ENCODE measurements around the gene GUCY1A2. TPM values are rescaled to one million over a fixed set of nuclear protein-coding genes. Genes with fewer than 3 reads are reported as not detected.

The GUCY1A2 gene
- total RNA-seq, 1 experiment from 2014 or later: 0.55 TPM

GRCh38 chr11:106974831-106975230 lies 43.4 kb downstream of the GUCY1A2 start:
- Mint-ChIP-seq H3K27ac (no peak overlapping the region), H3K4me1 (peaks cover 3 to 5% of the 10 kb centered on the region in 2 experiments), H3K4me3 (no peak overlapping the region), H3K9me3 (no peaks in the 10 kb centered on the region), H3K27me3 (ENCODE audit: low read depth) (no peaks in the 10 kb centered on the region), H3K36me3 (ENCODE audit: insufficient read depth in 1 of 3, low read depth in 3 of 3) (no peaks in the 10 kb centered on the region)
- H4K5ac ChIP-seq (ENCODE audit: insufficient read length, low read depth, low read length): no peak overlapping the region
- no peak overlapping the region for H4K91ac ChIP-seq (ENCODE audit: insufficient read length, low read depth, low read length)
- no peak overlapping the region for H3K4ac ChIP-seq (ENCODE audit: low read depth, low read length)
- H3K27ac ChIP-seq (ENCODE audit: insufficient read length, low read depth, low read length): no peak overlapping the region
- H3K18ac ChIP-seq (ENCODE audit: insufficient read length, low read depth, low read length): no peak overlapping the region
- H3K9me3 ChIP-seq (ENCODE audit: control insufficient read depth, low read depth, low read length): no peaks in the 10 kb centered on the region
- no peak overlapping the region for H2AK5ac ChIP-seq (ENCODE audit: insufficient read length, low read length)
- no peak overlapping the region for H2BK12ac ChIP-seq (ENCODE audit: insufficient read length, low read depth, low read length)
- H2BK5ac ChIP-seq (ENCODE audit: insufficient read length, low read length): no peak overlapping the region
- no peak overlapping the region for H2BK20ac ChIP-seq (ENCODE audit: low read depth, low read length, poor library complexity, severe bottlenecking)
- no peak overlapping the region for H2BK120ac ChIP-seq (ENCODE audit: low read depth, low read length, poor library complexity, severe bottlenecking)
- H3K4me1 ChIP-seq (ENCODE audit: insufficient read depth, low read length): no peaks in the 10 kb centered on the region
- H2BK15ac ChIP-seq (ENCODE audit: low read depth, low read length): no peak overlapping the region
- TF ChIP-seq, protein P1, sequence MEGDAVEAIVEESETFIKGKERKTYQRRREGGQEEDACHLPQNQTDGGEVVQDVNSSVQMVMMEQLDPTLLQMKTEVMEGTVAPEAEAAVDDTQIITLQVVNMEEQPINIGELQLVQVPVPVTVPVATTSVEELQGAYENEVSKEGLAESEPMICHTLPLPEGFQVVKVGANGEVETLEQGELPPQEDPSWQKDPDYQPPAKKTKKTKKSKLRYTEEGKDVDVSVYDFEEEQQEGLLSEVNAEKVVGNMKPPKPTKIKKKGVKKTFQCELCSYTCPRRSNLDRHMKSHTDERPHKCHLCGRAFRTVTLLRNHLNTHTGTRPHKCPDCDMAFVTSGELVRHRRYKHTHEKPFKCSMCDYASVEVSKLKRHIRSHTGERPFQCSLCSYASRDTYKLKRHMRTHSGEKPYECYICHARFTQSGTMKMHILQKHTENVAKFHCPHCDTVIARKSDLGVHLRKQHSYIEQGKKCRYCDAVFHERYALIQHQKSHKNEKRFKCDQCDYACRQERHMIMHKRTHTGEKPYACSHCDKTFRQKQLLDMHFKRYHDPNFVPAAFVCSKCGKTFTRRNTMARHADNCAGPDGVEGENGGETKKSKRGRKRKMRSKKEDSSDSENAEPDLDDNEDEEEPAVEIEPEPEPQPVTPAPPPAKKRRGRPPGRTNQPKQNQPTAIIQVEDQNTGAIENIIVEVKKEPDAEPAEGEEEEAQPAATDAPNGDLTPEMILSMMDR (conservative IDR thresholded peaks at IDR 0.05): peak; percentile 36; the same call in 2 of the 3 replicates
- no peaks in the 10 kb centered on the region for H3K27me3 ChIP-seq (ENCODE audit: insufficient read depth, low read length)
- H3K9ac ChIP-seq (ENCODE audit: extremely low read depth, insufficient read length, low read length): no peak overlapping the region
- no peak overlapping the region for H4K8ac ChIP-seq (replicated peaks; ENCODE audit: insufficient read length, low read depth, low read length)
- DNase-seq: no peak
- H3K23me2 ChIP-seq (ENCODE audit: insufficient read length, low read depth, low read length, poor library complexity, severe bottlenecking): no peaks in the 10 kb centered on the region
- no peaks in the 10 kb centered on the region for H3K79me2 ChIP-seq (ENCODE audit: insufficient read depth, low read length)
- no peak overlapping the region for H2AFZ ChIP-seq (ENCODE audit: low read length)
- H4K20me1 ChIP-seq (ENCODE audit: control insufficient read depth, insufficient read depth, insufficient read length): no peaks in the 10 kb centered on the region
- H3K4me2 ChIP-seq (ENCODE audit: insufficient read depth, insufficient read length, low read length): no peak overlapping the region
- H3K14ac ChIP-seq (ENCODE audit: insufficient read depth, low read length): no peak overlapping the region
- H3K56ac ChIP-seq (ENCODE audit: insufficient read length, low read depth, low read length): no peak overlapping the region
- H3K79me1 ChIP-seq (ENCODE audit: insufficient read depth, low read depth, low read length, poor library complexity, severe bottlenecking): no peaks in the 10 kb centered on the region
- no peak overlapping the region for H3T11ph ChIP-seq (ENCODE audit: low read length)
- H3K23ac ChIP-seq (ENCODE audit: insufficient read length, low read depth, low read length): no peak overlapping the region

Measured in H9 (cell line).